HG03175 (cell line): Measurements from ENCODE around the gene RPS6KB2.
A peak's percentile ranks its signal among the peaks of the same experiment; 100 is the strongest.
"Not testable (repeated sequence)": the region's sequence is repeated elsewhere in the genome, so short reads cannot be mapped to it uniquely, and the experiment has no call there.

Source experiments
- ATAC-seq: cut with Tn5 transposase; IDR thresholded peaks from one replicate; pipeline ENCODE4 v1.9.1; 2021; ENCODE audit warnings: mild to moderate bottlenecking, moderate library complexity; ENCODE audit not compliant: unreplicated experiment

RPS6KB2 gene

DNA sequence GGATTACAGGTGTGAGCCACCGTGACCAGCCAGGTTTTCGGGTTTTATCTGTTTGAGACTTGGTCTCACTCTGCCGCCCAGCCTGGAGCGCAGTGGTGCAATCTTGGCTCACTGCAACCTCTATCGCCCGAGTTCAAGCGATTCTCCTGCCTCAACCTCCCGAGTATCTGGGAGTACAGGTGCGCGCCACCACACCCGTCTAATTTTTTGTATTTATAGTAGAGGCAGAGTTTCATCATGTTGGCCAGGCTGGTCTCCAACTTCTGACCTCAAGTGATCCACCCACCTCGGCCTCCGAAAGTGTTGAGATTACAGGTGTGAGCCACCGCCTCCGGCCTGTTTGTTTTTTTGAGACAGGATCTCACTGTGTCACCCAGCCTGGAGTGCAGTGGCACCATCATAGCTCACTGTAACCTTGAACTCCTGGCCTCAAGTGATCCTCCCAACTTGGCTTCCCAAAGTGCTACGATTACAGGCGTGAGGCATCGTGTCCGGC lies 882 bp upstream of the RPS6KB2 start:
- not testable (repeated sequence) for ATAC-seq

DNA sequence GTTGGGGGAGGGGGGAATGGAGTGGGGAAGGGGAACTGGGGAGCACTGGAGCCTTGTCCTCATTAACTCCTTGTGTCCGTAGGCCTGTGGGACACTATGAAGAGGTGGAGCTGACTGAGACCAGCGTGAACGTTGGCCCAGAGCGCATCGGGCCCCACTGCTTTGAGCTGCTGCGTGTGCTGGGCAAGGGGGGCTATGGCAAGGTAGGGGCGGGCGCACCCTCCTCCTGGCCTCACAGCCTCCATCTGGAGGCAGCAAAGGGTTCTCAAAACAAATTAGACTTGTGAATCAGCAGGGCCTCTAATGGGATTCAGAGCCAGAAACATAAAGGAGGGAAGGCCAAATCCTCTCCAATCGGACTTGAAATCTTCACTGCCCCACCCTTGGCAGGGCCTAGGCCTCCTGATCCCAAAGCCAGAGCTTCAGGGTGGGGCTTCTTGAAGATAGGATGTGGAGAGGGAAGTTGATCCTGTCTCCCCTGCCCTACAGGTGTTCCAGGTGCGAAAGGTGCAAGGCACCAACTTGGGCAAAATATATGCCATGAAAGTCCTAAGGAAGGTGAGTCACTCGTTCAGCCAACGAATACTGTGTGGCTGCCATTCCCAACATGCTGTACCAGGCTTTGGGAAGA lies 859 bp downstream of the RPS6KB2 start:
- ATAC-seq = no peak

DNA sequence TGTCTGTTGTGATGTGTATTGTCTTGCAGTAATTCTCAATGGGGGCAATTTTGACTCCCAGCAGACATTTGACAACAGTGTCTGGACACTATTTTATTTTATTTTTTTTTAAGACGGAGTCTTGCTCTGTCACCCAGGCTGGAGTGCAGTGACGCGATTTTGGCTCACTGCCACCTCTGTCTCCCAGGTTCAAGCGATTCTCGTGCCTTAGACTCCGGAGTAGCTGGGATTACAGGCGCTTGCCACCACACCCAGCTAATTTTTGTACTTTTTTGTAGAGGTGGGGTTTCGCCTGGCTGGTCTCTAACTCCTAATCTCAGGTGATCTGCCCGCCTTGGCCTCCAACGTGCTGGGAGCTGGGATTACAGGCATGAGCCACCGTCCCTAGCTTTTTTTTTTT lies 1.4 kb downstream of the RPS6KB2 start:
- ATAC-seq = no peak

DNA sequence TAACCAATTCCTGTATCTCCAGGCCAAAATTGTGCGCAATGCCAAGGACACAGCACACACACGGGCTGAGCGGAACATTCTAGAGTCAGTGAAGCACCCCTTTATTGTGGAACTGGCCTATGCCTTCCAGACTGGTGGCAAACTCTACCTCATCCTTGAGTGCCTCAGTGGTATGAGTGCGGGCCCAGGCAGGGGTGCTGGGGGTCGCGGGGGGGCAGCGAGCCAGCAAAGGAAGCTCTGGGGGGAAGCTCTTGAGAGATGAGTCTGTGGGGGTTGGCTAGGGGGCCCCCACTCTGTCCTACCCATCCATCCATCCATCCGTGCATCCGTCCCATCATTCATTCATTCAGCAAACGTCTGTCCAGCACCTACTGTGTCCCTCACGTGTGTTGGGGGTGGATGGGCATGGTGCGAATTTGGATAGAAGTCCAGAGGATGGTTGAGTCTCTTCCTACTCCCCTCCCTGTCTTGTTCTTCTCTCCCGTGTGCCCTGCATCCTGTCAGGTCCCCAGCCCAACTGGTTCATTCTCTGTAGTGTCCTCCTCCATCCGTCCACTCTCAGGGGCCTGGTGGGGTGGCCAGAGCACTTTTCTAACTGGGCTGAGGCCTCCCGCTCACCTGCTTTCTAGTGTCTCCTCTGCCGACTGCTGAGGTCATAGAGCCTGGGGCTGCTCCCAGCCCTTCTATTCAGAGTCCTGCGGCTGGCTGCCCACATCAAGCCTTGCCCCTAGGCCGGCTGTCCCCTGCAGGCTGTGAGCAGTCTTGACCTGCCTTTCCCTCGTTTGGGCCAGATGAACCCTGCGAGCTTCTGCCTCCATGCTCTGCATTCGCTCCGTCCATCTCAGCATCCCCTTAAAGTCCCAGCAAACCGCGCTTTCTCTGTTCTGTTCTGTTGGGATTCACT lies 3.3 kb downstream of the RPS6KB2 start:
- ATAC-seq = no peak

DNA sequence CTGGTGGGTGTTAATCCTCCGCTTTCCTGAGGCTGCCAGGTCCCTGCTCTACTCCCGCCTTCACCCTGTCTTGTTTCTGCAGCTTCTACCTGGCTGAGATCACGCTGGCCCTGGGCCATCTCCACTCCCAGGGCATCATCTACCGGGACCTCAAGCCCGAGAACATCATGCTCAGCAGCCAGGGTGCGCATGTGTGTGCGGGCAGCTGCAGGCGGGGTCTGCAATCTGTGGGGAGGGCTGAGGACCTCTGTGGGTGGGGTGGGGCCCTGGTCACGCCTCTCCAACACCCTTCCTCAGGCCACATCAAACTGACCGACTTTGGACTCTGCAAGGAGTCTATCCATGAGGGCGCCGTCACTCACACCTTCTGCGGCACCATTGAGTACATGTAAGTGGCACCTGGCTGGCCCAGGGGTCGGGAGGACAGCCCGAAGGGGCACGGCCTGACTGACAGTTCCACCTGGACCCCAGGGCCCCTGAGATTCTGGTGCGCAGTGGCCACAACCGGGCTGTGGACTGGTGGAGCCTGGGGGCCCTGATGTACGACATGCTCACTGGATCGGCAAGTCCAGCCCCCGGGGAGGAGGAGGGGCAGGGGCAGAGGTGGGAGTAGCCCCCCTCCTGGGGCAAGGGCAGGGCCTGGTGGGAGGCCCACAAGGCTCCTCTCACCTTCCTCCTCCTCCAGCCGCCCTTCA lies 4.5 kb downstream of the RPS6KB2 start:
- ATAC-seq = no peak

DNA sequence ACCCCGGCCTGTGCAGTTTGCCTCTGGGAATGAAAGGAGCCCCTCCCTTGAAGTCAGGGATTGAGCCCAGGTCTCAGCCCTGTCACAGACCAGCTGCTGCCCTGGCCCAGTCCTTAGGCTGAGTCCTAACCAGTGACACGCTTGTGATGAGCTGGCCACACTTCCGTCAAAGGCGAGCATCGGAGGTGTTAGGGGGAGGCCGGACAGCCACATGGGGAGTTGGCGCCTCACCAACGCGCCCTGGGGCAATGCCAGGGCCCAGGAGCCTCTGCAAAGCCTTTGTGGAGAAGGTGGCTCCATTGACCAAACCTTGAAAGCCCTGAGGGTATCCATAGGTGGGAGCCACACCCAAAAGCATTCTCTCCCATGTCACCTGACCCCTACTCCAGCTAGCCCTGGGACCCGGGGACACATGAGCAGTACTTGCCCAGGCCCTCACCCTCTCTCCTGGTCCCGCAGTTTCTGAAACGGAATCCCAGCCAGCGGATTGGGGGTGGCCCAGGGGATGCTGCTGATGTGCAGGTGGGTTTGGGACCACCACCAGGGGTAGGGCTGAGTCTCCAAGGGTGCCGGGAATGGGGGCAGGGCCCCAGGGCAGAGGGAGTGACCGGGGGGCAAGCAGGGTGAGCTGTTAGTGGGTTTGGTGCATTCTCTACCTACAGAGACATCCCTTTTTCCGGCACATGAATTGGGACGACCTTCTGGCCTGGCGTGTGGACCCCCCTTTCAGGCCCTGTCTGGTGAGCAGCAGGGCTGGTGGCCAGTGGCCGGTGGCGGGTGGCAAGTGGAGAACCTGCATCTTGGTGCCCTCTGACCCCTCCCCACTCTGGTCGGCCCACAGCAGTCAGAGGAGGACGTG lies 5.5 kb downstream of the RPS6KB2 start:
- ATAC-seq = no peak

DNA sequence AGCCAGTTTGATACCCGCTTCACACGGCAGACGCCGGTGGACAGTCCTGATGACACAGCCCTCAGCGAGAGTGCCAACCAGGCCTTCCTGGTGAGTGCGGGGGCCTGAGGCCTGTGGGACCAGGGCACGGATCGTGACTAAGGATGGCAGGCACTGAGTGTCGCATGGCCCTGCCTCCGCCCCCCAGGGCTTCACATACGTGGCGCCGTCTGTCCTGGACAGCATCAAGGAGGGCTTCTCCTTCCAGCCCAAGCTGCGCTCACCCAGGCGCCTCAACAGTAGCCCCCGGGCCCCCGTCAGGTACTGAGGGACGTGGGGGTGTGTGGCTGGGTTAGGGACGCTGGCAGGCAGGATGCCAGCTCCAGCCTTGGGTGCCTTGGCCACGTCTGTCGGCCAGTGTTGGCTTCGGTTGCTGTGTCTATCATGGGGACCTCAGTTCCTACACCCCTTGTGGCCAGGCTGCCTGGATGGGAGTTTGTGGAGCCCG lies 6.1 kb downstream of the RPS6KB2 start:
- ATAC-seq = no peak

DNA sequence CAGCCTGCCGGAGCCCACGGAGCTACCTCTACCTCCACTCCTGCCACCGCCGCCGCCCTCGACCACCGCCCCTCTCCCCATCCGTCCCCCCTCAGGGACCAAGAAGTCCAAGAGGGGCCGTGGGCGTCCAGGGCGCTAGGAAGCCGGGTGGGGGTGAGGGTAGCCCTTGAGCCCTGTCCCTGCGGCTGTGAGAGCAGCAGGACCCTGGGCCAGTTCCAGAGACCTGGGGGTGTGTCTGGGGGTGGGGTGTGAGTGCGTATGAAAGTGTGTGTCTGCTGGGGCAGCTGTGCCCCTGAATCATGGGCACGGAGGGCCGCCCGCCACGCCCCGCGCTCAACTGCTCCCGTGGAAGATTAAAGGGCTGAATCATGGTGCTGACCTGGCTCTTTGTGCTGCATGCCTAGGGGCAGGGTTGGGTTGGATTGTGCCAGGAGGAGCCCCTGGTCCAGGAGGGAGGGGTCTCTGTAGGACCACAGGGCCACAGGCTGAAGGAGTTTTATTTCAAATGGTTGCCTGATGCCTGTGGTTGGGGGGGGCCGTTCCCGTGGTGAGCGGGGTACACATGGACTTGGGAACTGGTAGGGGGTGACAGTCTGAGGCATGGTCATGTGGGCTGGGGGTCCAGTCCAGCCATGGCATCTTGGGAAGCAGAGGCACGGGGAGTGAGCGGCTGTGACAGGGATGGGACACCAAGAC lies 6.9 kb downstream of the RPS6KB2 start:
- ATAC-seq = no peak

DNA sequence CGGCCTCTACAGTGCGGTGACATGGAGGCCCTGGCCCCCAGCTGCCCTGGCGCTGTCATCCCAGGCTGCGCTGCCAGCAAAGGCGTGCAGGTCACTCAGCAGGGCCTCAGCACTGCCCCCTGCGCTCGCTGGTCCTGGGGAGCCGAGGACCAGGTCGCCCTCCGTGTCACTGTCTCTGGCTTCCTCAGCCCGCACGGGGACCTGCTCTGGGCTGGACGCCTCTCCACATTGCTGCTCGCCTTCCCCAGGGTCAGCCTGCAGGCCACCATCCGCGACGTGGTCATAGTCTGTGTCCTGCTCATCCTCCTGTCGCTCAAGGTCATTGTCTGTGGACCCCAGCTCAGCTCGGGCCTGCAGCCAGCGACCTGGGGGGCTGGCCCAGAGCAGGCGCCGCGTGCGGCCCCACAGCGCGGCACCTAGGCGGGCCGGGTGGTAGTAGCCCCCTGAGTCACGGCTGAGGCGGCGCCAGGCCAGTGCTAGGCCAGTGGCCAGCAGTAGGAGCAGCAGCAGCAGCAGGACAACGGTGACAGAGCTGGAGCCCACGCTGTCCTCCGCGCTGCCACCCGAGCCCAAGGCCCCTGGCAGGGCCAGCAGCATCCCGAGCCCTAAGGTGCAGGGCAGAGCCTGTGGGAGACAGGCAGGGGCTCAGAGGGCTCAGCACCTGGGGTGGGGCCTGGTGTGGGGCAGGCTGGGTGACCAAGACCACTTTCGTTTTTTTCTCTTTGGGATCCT lies 7.6 kb downstream of the RPS6KB2 start:
- ATAC-seq = no peak

DNA sequence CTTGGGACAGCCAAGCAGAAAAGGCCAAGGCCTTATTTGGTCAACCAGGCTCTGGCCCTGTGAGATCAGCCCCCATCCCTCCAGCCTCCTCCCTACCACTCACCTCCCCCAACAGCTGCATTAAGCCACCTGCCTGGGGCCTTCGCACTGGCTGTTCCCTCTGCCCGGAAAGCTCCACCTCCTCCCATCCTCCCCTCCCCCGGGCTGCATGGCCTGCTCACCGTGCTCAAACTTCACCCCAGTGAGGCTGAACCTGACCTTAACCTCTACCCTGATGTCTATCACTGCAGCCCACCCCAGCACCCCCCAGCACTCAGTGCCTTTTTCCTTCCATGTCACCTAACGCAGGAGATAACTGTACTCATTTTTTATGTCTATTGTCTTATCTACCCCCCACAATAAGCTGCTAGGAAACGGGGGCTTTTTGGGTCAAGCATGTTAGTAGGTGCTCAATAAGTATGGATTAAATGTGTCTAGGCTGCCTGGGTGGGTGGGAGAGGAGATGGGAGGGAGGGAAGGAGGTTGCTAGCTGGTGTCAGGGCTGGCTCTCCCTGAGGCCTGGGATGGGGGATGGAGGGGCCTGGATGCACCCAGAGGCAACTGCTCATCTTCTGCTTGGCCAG lies 8.3 kb downstream of the RPS6KB2 start:
- peak; percentile 48 for ATAC-seq

DNA sequence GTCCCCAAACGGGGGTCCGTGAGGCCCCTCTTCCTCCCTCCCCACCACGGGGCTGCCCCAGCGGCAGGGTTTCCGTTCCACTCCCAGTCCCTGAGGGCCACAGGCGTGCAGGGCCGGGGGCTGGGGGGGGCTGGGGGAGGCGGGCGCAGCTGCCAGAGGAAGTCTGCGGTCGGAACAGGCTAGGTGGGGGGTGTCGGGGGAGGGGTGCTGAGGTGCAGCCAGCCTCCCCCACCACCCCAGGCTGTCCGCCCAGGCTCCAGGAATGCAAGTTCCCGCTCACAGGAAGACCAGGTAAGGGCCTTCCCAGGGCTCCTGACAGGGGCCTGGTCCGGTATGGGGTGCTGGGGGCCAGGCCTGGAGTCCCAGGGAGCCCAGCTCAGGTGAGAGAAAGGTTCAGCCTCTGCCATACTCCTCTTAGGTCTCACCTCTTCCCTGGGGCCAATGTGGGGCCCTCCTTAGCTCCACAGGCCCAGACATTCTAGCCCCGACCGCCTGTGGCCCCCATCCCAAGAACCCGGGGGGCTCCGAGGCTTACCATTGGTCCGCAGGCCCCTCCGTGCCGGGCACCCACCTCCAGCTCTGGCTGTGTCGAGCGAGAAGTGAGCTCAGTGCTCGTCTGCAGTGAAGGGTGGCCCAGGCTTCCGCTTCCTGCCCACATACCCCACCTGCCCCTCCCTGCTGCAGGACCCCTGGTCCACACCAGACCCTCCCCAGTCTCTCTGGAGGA lies 9.0 kb downstream of the RPS6KB2 start, which contains the start of gene PTPRCAP:
TSS of gene PTPRCAP (minus strand) at position 601 of the 727 bp plus-strand sequence. CDS start at position 538, 63 bp downstream.
- peak; percentile 26 for ATAC-seq

DNA sequence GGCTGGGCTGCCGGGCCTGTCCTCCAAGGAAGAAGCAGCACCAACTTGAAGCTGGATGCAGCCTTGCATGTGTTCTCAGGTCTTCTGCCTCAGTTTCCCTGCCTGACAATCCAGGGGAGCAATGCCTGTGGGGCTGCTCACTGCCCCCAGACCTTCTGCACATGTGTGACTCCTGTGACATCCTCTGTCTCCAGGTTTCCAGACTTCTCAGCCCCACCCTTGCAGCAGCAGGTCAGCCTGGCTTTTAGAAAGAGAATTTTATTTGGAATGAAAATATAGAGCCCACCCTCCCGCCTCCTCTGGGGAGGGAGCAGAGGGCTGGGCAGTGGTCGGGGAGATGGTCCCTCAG lies 9.5 kb downstream of the RPS6KB2 start:
- ATAC-seq = no peak

DNA sequence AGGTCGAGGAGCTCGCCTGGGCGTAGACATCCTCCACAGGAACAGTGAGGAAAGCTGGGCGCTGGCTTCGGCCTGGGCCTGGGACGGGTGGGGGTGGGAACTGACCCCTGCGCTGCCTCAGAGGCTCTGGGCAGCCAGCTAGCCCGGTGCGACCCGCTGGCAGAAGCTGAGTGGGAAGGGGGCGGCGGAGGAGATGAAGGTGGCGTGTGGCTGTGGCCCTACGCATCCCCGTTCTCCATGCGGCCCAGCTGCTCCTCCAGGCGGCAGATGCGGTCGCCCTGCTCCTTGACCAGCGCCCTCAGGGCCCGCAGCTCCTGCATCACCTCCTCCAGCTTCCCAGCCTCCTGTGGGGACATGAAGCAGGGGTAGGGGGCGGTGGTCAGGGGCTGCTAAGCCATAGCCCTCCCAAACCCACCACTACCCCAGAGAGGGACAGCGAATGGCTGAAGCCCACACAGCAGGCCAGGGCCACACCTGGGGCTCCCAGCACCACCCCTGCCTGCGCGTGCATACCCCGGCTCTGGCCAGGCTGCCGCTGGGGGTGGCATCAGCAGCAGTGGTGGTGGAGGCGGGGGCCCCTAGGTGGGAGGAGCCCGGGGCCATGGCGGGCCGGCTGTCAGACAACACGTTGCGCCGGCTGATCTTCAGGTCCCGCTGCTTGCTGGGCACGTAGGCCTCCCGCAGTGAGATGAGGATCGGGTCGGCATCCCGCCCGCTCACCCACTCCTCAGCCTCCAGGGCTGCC lies 10.0 kb downstream of the RPS6KB2 start:
- ATAC-seq = no peak

DNA sequence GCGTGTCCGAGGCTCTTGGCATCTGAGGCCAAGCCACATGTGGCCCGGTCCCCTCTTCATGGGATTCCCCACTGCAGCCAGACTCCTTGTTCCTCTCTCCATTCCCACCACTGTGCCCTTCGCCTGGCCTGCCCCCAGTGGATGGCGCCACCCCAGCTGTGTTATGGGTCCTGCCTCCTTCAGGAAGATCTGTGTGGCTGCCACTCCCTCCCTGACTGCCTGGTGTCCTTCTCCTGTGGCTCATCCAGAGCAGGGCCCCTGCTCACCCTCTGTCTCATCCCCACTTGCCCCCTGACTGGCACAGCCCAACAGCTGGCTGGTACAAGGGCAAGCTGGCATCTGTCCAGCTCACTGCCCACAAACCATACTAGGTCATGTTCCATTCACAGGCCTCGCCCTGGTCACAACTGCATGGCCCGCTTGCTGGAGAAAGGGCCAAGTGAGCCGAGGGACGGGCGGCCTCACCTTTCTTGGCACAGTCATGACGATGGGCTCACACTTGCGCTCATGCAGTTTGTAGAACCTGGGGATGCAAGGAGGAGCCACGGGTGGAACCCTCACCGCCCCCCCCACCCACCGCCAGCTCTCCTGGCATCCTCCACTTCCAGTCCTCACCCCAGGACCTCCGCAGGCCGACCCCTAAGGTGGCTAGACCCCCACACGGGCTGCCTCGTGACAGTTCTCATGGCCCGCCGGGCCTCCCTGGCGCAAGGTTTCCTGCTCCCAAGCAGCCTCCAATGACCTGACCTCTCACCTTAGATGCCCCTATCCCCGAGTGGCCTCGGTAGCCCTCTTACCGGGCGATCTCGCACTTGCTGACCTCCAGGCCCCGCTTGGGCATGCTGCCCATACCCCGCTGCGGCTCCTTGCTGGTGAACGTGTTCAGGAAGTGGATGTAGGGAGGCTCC lies 11.3 kb downstream of the RPS6KB2 start:
- no peak for ATAC-seq

DNA sequence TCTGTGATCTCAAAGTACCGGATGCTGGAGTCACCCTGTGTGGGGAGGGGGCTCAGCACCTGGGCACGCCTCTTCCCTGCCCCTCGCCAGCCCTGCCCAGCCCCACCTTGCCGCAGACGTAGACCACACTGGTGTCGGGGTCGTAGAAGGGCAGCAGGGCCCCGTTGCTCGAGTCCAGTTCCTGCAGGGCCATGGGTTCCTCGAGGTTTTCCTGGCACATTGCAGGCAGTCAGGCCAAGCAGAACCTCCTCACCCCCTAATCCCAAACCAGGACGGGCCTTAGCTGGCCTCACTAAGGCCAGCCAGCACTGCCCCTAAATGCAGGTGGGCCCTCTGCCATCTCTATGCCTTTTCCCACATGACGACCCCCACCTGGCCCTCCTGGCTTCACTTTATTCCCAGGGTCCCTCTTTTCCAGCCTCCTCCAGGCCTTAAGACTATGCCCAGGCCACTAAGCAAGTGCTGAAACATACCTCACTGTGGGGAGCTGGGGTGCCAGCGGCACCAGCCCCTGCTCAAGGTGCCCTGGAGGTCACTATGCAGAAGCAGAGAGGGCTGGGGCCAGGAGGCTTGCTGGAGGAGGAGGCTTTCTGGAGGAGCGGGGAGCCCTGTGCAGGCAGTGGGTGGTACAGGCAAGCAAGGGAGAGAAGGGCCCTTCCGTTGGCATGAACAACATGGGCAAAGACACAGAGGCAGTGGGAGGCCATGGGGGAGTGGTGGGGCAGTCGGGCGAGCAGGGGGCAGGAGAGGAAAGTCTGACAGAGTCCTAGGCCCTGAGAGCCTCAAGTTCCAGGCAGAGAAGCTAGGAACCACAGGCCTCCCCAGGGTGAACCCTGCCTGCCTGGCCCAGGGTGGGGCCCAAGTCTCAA lies 12.2 kb downstream of the RPS6KB2 start:
- ATAC-seq = no peak
